ENCODE data around the gene KLK2.

DNA sequence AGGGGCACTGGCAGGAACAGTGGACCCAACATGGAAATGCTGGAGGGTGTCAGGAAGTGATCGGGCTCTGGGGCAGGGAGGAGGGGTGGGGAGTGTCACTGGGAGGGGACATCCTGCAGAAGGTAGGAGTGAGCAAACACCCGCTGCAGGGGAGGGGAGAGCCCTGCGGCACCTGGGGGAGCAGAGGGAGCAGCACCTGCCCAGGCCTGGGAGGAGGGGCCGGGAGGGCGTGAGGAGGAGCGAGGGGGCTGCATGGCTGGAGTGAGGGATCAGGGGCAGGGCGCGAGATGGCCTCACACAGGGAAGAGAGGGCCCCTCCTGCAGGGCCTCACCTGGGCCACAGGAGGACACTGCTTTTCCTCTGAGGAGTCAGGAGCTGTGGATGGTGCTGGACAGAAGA lies 4.1 kb downstream of the KLK2 start:
- no peak for TF ChIP-seq EZH2phosphoT487 (IDR thresholded peaks at IDR 0.05; ENCODE audit: borderline replicate concordance, low read length)
- TF ChIP-seq, protein P1, sequence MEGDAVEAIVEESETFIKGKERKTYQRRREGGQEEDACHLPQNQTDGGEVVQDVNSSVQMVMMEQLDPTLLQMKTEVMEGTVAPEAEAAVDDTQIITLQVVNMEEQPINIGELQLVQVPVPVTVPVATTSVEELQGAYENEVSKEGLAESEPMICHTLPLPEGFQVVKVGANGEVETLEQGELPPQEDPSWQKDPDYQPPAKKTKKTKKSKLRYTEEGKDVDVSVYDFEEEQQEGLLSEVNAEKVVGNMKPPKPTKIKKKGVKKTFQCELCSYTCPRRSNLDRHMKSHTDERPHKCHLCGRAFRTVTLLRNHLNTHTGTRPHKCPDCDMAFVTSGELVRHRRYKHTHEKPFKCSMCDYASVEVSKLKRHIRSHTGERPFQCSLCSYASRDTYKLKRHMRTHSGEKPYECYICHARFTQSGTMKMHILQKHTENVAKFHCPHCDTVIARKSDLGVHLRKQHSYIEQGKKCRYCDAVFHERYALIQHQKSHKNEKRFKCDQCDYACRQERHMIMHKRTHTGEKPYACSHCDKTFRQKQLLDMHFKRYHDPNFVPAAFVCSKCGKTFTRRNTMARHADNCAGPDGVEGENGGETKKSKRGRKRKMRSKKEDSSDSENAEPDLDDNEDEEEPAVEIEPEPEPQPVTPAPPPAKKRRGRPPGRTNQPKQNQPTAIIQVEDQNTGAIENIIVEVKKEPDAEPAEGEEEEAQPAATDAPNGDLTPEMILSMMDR (conservative IDR thresholded peaks at IDR 0.05; ENCODE audit: low read depth, low read length): no peak
